Right atrium auricular region (tissue), 2 donors: Measurements from ENCODE around the gene NEAT1. TPM values are rescaled to one million over a fixed set of nuclear protein-coding genes. Genes with fewer than 3 reads are reported as not detected.

Experiments
- DNase-seq: peaks from one replicate; pipeline ENCODE4 v3.0.0-alpha.2; 2019; ENCODE audit warnings: low spot score
- H3K27ac ChIP-seq, 2 donors: fragments of 200-600 bp; sonication (generic); 1 replicate in 1 of 2; 2 replicates in 1 of 2; pipeline ENCODE4 v1.5.1; 2016 to 2019
- H3K27me3 ChIP-seq, 2 donors: fragments of 200-600 bp; sonication (generic); one replicate each; pipeline versions ENCODE4 v1.5.1 to v1.6.0; 2017 to 2019
- H3K36me3 ChIP-seq: fragments of 200-600 bp; sonication (generic); one replicate; pipeline ENCODE4 v1.5.1; 2016
- H3K4me1 ChIP-seq, 2 donors: fragments of 200-600 bp; sonication (generic); one replicate each; pipeline versions ENCODE4 v1.5.1 to v1.6.0; 2017 to 2019
- H3K4me3 ChIP-seq, 2 donors: fragments of 200-600 bp; sonication (generic); 1 replicate in 1 of 2; 2 replicates in 1 of 2; pipeline ENCODE4 v1.5.1; 2017 to 2019; ENCODE audit warnings: mild to moderate bottlenecking in 1 of 2, moderate library complexity in 1 of 2
- H3K9me3 ChIP-seq, 2 donors: fragments of 200-600 bp; sonication (generic); one replicate each; pipeline ENCODE4 v1.5.1; 2019
- CTCF ChIP-seq, 2 donors: fragments of 200-600 bp; sonication (generic); IDR thresholded peaks; one replicate each; pipeline ENCODE4 v1.5.1; 2019; ENCODE audit warnings: antibody characterized with exemption in 2 of 2
- total RNA-seq, 2 donors: library from RNA; depleted of rRNA; stranded (reverse); fragments of >200 nt; gene quantifications; one replicate each; pipeline ENCODE4 v1.1.0, GENCODE V29; 2016

The NEAT1 gene
- total RNA-seq, 2 donors from 2014 or later: 43.7 to 52.5 TPM

- TF ChIP-seq CTCF (IDR thresholded peaks at IDR 0.05): no peak
- no peaks in the 10 kb centered on the region for H3K9me3 ChIP-seq
- peak overlapping the region; percentile 99 for H3K27ac ChIP-seq
- H3K4me1 ChIP-seq: peaks cover 0 to 67% of the 10 kb centered on the region in 2 donors
- H3K4me3 ChIP-seq: peak overlapping the region; percentile 79 to 95
- H3K36me3 ChIP-seq: peaks cover 4% of the 10 kb centered on the region
- no peak for DNase-seq
- no peaks in the 10 kb centered on the region for H3K27me3 ChIP-seq
Observed at GRCh38 chr11:65418431-65418680, 4.2 kb upstream of the NEAT1 start.

GRCh38 chr11:65418681-65419459, 3.7 kb upstream of the NEAT1 start:
- TF ChIP-seq CTCF (IDR thresholded peaks at IDR 0.05): no peak
- Histone ChIP-seq H3K36me3 (peaks cover 9% of the 10 kb centered on the region), H3K27ac (peak overlapping the region; percentile 99), H3K9me3 (no peaks in the 10 kb centered on the region), H3K4me3 (peak overlapping the region; percentile 79 to 95), H3K27me3 (no peaks in the 10 kb centered on the region), H3K4me1 (peaks cover 0 to 67% of the 10 kb centered on the region in 2 donors)
- DNase-seq: peak; percentile 99

GRCh38 chr11:65419460-65419771, 3.2 kb upstream of the NEAT1 start:
- H3K4me3 ChIP-seq: peak overlapping the region; percentile 79 to 95
- peaks cover 0 to 67% of the 10 kb centered on the region in 2 donors for H3K4me1 ChIP-seq
- peaks cover 15% of the 10 kb centered on the region for H3K36me3 ChIP-seq
- H3K9me3 ChIP-seq: no peaks in the 10 kb centered on the region
- no peak for TF ChIP-seq CTCF (IDR thresholded peaks at IDR 0.05)
- no peaks in the 10 kb centered on the region for H3K27me3 ChIP-seq
- H3K27ac ChIP-seq: peak overlapping the region; percentile 99
- DNase-seq: no peak

GRCh38 chr11:65419772-65420481, 2.7 kb upstream of the NEAT1 start:
- Histone ChIP-seq H3K4me3 (peak overlapping the region; percentile 79 to 95), H3K4me1 (peaks cover 0 to 67% of the 10 kb centered on the region in 2 donors), H3K36me3 (peaks cover 20% of the 10 kb centered on the region), H3K27me3 (no peaks in the 10 kb centered on the region), H3K9me3 (no peaks in the 10 kb centered on the region), H3K27ac (peak overlapping the region; percentile 99)
- DNase-seq: peak; percentile 98
- TF ChIP-seq CTCF (IDR thresholded peaks at IDR 0.05): no peak

GRCh38 chr11:65420506-65420905, 2.1 kb upstream of the NEAT1 start:
- no peak for DNase-seq
- no peaks in the 10 kb centered on the region for H3K9me3 ChIP-seq
- no peak for TF ChIP-seq CTCF (IDR thresholded peaks at IDR 0.05)
- peaks cover 26% of the 10 kb centered on the region for H3K36me3 ChIP-seq
- peak overlapping the region; percentile 79 to 95 for H3K4me3 ChIP-seq
- H3K27ac ChIP-seq: peak overlapping the region; percentile 99
- peaks cover 0 to 62% of the 10 kb centered on the region in 2 donors for H3K4me1 ChIP-seq
- no peaks in the 10 kb centered on the region for H3K27me3 ChIP-seq
